ENCODE measurements around the gene GSKIP.

GSKIP gene

GRCh38 chr14:96380735-96381134, 17.4 kb downstream of the GSKIP start:
- DNase-seq (ENCODE audit: low spot score): no peak

GRCh38 chr14:96383445-96383844, 20.1 kb downstream of the GSKIP start:
- DNase-seq (ENCODE audit: low spot score): no peak

GRCh38 chr14:96384053-96384452, 20.7 kb downstream of the GSKIP start:
- DNase-seq (ENCODE audit: low spot score): no peak

- DNase-seq (ENCODE audit: low spot score): no peak
Measured at GRCh38 chr14:96384740-96385139, 21.4 kb downstream of the GSKIP start.

DNA sequence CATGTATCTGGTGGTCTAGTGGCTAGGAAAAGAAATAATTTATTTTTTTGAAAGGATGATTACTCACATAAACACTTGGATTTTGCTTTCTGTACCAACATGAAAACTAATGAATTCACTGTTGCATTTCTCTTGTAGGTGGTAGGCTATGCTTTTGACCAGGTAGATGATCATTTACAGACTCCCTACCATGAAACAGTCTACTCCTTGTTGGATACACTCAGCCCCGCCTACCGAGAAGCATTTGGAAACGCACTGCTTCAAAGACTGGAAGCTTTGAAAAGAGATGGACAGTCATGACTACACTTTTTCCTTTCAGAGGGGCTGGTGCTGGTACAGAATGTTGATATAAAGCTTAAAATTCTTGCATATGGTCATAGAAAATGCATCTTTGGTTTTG, 22.1 kb downstream of the GSKIP start:
- no peak for DNase-seq (ENCODE audit: low spot score)

GRCh38 chr14:96390965-96391292, 27.6 kb downstream of the GSKIP start:
- DNase-seq (ENCODE audit: low spot score): no peak

GRCh38 chr14:96391293-96392118, 28.2 kb downstream of the GSKIP start:
- DNase-seq (ENCODE audit: low spot score): peak; percentile 100

GRCh38 chr14:96393071-96393691, 29.9 kb downstream of the GSKIP start:
- DNase-seq (ENCODE audit: low spot score): no peak

DNA sequence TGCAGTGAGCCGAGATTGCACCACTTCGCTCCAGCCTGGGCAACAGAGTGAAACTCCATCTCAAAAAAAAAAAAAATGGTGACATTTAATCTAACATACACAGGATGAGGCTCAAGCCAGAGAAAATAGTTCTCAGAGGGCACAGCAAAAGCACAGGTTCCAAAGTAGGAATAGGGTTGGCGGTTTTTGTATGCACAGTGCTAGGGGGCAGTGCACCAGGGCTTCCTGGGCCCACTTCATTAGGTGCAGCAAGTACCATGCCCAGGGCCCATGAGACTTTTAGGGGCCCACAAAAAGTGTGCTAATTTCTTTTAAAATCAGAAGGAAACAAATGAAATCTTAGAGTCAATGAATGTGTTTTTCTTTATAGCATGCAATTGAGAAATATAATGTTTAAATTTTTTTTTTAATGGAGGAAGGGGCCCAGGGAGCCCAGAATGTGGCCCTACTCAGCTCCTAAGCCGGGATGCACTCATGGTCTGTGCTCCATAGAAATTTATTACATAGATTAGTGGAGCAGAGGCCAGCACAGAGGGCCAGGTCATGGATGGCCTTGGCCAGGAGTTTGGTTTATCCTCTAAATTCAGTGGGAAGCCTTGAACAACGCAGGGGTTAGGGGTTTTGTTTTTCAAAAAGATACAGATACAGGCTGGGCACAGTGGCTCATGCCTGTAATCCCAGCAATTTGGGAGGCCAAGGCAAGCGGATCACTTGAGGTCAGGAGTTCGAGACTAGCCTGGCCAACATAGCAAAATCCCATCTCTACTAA, 30.9 kb downstream of the GSKIP start:
- DNase-seq (ENCODE audit: low spot score): no peak

GRCh38 chr14:96398432-96398831, 35.1 kb downstream of the GSKIP start:
- DNase-seq (ENCODE audit: low spot score): no peak

DNA sequence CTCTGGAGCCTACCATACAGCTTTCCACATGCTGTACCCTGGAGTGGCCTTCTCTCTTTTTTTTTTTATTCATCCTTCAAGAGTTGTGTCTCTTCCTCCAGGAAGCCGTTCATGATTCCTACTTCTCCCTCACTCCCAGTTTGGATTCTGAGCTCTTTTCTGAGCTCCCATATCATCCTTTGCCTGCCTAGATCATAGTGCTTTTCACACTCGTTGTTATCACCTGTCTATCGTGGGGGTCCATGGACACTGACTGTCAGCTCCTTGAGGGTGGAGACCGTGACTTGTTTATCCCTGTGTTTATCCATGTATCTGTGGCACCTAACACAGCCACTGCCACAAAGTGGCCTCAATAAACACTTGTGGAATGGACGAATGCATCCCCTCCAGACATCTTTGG, 35.6 kb downstream of the GSKIP start:
- DNase-seq (ENCODE audit: low spot score): no peak

GRCh38 chr14:96399405-96399804, 36.1 kb downstream of the GSKIP start:
- no peak for DNase-seq (ENCODE audit: low spot score)

DNA sequence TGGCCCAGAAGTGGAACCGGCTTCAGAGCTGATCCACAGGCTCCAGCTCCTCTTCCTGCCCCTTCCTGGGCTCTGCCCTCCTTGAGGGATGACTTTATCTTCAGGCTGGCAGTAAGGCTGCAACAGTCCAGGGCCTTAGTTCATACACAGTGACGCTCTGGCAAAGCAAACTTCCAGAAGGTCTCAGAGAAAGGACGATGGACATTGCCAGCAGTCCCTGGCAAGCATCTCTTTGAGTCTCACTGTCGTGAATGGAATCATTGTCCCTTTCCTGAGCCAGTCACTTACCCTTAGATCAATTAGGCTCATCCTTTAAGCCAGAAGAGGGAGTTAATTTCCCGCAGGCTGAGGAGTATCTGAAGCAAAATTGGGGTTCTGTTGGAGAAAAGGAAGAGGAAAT, 37.2 kb downstream of the GSKIP start:
- no peak for DNase-seq (ENCODE audit: low spot score)

DNA sequence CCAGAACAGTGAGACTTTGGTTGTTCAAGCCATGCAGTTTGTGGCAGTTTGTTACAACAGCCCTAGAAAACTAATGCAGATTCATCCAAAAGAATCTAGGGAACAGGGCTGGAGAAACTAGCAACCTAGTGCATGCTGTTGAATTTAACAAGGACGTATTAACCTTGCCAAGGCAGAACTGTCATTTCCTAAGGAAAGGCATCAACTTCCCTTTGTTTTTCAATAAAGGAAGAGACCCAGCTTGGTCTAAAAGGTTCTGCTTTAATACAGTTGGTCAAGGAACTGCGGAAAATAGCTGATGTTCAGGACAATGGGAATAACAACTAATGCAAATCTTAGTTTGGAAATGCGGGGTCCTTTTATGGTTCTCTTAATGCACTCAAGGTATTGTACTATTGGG, 40.1 kb downstream of the GSKIP start:
- DNase-seq (ENCODE audit: low spot score): no peak

- no peak for DNase-seq (ENCODE audit: low spot score)
Measured at GRCh38 chr14:96405677-96406076, 42.4 kb downstream of the GSKIP start.

DNA sequence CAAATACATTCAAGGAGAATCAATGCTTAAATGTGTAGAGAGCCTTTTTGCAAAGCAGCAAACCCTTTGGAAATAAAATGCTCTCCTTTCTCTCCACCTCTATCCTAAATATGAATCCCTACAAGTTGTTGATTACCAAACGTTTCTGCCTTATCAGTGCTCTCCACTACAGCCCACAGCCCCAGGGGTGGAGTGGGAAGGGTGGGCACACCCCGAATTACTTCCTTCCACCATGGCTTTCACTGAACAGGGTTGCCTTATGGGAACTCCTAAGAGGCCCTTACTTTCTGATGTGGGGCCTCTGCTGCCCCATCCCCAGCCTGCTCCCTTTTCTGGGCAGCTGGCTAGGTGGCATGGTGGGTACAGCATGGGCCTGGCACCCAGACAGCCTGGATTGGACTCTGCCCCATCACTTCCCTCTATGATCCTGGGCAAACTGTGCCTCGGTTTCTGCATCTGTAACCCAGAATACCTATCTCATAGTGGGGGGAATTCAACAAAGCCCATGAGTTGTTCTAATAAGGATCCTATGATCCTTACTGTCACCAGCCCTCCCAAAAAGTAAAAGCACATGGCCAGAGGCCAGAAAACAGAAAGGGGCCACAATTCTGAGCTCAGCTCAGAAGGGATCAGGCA, 44.7 kb downstream of the GSKIP start:
- DNase-seq (ENCODE audit: low spot score): no peak

DNA sequence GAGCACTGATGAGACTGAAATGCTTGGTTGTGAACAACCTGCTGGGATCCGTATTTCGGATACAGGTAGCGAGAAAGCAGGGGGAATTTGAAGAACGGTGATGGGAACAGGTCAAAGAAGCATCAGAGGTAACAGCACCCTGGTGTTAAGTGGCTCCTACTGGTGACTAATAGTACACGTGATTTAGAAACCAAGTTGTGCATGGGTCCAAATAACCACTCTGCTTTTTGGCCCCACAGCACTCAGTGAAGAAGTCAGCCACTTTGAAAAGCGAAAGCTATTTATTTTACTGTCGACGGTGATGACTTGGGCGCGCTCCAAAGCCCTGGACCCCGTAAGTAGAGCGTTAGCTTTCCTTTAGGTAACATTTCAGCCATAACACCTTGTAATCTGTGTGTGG, 45.3 kb downstream of the GSKIP start:
- DNase-seq (ENCODE audit: low spot score): no peak

- DNase-seq (ENCODE audit: low spot score): no peak
Measured at GRCh38 chr14:96409701-96410100, 46.4 kb downstream of the GSKIP start.

- no peak for DNase-seq (ENCODE audit: low spot score)
Measured at GRCh38 chr14:96410119-96410518, 46.8 kb downstream of the GSKIP start.

DNA sequence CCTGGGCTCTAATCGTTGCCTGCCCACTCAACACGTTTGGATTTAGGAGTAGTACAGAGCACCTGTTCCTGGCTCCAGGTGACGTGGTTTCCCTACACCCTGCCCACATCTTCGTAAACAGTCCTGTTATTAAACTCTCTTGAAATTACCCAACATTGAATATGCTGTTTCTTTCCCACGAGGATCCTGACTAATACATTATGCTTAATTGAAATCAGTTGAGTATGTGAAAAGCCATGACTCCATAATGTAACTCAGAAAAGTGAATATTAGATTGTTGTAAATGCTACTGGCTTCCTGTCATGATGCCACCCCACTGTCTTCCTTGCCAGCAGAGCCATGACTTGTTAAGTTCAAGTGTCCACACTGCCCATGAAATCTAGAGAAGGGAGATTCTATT, 50.2 kb downstream of the GSKIP start:
- DNase-seq (ENCODE audit: low spot score): no peak

GRCh38 chr14:96415559-96415958, 52.2 kb downstream of the GSKIP start:
- no peak for DNase-seq (ENCODE audit: low spot score)

DNA sequence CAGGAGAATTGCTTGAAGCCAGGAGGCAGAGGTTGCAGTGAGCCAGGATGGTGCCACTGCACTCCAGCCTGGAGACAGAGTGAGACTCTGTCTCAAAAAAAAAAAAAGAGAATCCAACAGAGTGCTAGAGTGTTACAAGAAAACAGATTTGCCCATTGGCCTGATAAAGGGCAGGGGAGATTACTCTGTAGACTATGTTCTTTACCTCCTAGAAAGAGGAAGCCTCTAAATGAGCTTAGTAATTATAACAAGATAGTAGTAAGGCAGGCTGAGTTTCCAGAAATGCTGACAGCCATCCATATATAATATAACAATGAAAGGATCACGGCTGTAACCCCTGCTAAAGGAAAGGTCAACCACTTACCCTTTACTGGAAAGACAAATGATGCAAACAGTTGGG, 53.0 kb downstream of the GSKIP start:
- no peak for DNase-seq (ENCODE audit: low spot score)

DNA sequence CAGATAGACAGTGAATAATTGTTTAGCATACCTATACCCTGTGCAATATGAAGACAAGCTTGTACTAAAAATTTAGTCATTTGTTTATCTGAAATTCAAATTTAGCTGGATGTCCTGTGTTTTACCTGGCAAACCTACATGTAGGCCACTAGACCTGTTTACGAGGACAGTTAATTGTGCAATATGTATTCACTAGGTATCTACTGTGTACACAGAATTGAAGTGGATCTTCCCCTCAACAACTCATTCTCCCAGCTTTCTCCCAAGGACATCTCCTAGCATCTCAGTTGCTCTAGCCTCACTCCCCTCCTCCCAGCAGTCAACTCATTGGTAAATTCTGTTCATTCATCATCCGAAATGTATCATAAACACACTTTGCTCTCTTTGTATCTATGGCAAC, 53.9 kb downstream of the GSKIP start:
- no peak for DNase-seq (ENCODE audit: low spot score)

All from D341Med (cell line).